Neural progenitor cell (in vitro differentiated cells): ENCODE measurements around the gene PPBP. TPM values are rescaled to one million over a fixed set of nuclear protein-coding genes. Genes with fewer than 3 reads are reported as not detected.

ENCODE experiments used
- DNase-seq: peaks from one replicate; pipeline ENCODE4 v3.0.0-alpha.2; 2016; ENCODE audit warnings: low spot score
- H2AFZ ChIP-seq: fragments of 200-600 bp; sonication (generic); replicated peaks from 2 replicates; pipeline ENCODE4 v1.6.1; 2016; ENCODE audit warnings: antibody characterized with exemption
- H3F3A ChIP-seq: fragments of 200-600 bp; sonication (generic); 2 replicates; pipeline ENCODE4 v1.6.1; 2016; ENCODE audit warnings: antibody characterized with exemption, low read depth
- H3K27ac ChIP-seq: fragments of 200-600 bp; sonication (generic); 2 replicates; pipeline ENCODE4 v1.5.1; 2016; ENCODE audit warnings: mild to moderate bottlenecking
- H3K27me3 ChIP-seq: fragments of 200-600 bp; sonication (generic); 2 replicates; pipeline ENCODE4 v1.6.1; 2016; ENCODE audit warnings: mild to moderate bottlenecking, moderate library complexity
- H3K36me3 ChIP-seq: fragments of 200-600 bp; sonication (generic); 2 replicates; pipeline ENCODE4 v1.5.1; 2016
- H3K4me1 ChIP-seq: fragments of 200-600 bp; sonication (generic); 2 replicates; pipeline ENCODE4 v1.6.1; 2016; ENCODE audit warnings: mixed run types
- H3K4me2 ChIP-seq: fragments of 200-600 bp; sonication (generic); 2 replicates; pipeline ENCODE4 v1.6.1; 2016
- H3K4me3 ChIP-seq: fragments of 200-600 bp; sonication (generic); 2 replicates; pipeline ENCODE4 v1.5.1; 2016
- H3K79me2 ChIP-seq: fragments of 200-600 bp; sonication (generic); 2 replicates; pipeline ENCODE4 v1.6.1; 2016; ENCODE audit warnings: low read depth
- H3K9ac ChIP-seq: fragments of 200-600 bp; sonication (generic); 2 replicates; pipeline ENCODE4 v1.6.1; 2016
- H3K9me3 ChIP-seq: fragments of 200-600 bp; sonication (generic); 2 replicates; pipeline ENCODE4 v1.5.1; 2016; ENCODE audit warnings: low read depth
- H4K20me1 ChIP-seq: fragments of 200-600 bp; sonication (generic); 2 replicates; pipeline ENCODE4 v1.6.1; 2016; ENCODE audit warnings: low read depth
- H3K27ac Mint-ChIP-seq: 3 replicates; pipeline ENCODE4 v1.8.0; 2021; ENCODE audit warnings: mixed read lengths
- H3K27me3 Mint-ChIP-seq: 2 replicates; pipeline ENCODE4 v1.8.0; 2022; ENCODE audit warnings: low read depth, mild to moderate bottlenecking, inconsistent platforms, moderate library complexity, mixed read lengths; ENCODE audit not compliant: insufficient read depth
- H3K36me3 Mint-ChIP-seq: 3 replicates; pipeline ENCODE4 v1.8.0; 2021; ENCODE audit warnings: mixed read lengths
- H3K4me1 Mint-ChIP-seq: 3 replicates; pipeline ENCODE4 v1.8.0; 2021; ENCODE audit warnings: mixed read lengths
- H3K4me3 Mint-ChIP-seq: 3 replicates; pipeline ENCODE4 v1.8.0; 2021; ENCODE audit warnings: mild to moderate bottlenecking, moderate library complexity, mixed read lengths
- H3K9me3 Mint-ChIP-seq: 3 replicates; pipeline ENCODE4 v1.8.0; 2020; ENCODE audit warnings: mixed read lengths
- EZH2 ChIP-seq: fragments of 200-600 bp; sonication (generic); IDR thresholded peaks from 2 replicates; pipeline ENCODE4 v1.6.1; 2017; ENCODE audit warnings: antibody characterized with exemption, mild to moderate bottlenecking, moderate library complexity
- EZH2phosphoT487 ChIP-seq: fragments of 200-600 bp; sonication (generic); IDR thresholded peaks from 2 replicates; pipeline ENCODE4 v1.6.1; 2017; ENCODE audit warnings: antibody characterized with exemption
- total RNA-seq: library from RNA; depleted of rRNA; stranded (reverse); fragments of >200 nt; gene quantifications from 2 replicates; pipeline ENCODE4 v1.2.3, GENCODE V29; 2015; ENCODE audit warnings: low replicate concordance
- TF ChIP-seq, protein P1 (sequence below): fragments of 200-600 bp; sonication (generic); IDR thresholded peaks from 2 replicates; pipeline ENCODE4 v1.5.1; 2017; ENCODE audit warnings: antibody characterized with exemption, mild to moderate bottlenecking

Gene PPBP
- total RNA-seq, 1 donor from 2014 or later, result not detected

DNA sequence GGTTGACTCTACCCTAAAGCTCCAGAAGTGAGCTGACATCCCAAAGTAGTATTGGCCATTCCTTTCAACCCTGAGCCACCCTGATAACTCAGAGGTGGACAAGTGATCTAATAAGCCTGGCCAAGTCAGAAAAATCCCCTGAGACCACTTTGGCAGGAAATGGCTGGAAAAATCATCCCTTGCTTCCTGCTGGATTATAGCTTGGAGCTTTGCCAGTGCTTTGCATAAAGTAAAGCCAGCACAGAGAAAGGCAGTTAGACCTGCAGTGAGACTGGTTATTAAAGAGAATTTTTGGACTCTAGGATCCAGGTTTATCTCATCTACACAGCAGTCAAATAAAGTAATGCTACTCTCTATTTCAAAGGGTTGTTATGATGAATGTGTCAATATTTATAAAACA is 44.1 kb upstream of the PPBP start:
- H3K27ac ChIP-seq, result no peak overlapping the region
- no peaks in the 10 kb centered on the region for H3K4me1 ChIP-seq
- H3K4me3 Mint-ChIP-seq, result no peak overlapping the region
- no peak overlapping the region for H3K4me2 ChIP-seq
- no peaks in the 10 kb centered on the region for H3F3A ChIP-seq
- H3K4me3 ChIP-seq, result no peak overlapping the region
- H3K9ac ChIP-seq, result no peak overlapping the region
- H2AFZ ChIP-seq, result peak overlapping the region; percentile 28
- H3K27ac Mint-ChIP-seq, result no peak overlapping the region
- H4K20me1 ChIP-seq, result no peaks in the 10 kb centered on the region
- TF ChIP-seq, protein P1, sequence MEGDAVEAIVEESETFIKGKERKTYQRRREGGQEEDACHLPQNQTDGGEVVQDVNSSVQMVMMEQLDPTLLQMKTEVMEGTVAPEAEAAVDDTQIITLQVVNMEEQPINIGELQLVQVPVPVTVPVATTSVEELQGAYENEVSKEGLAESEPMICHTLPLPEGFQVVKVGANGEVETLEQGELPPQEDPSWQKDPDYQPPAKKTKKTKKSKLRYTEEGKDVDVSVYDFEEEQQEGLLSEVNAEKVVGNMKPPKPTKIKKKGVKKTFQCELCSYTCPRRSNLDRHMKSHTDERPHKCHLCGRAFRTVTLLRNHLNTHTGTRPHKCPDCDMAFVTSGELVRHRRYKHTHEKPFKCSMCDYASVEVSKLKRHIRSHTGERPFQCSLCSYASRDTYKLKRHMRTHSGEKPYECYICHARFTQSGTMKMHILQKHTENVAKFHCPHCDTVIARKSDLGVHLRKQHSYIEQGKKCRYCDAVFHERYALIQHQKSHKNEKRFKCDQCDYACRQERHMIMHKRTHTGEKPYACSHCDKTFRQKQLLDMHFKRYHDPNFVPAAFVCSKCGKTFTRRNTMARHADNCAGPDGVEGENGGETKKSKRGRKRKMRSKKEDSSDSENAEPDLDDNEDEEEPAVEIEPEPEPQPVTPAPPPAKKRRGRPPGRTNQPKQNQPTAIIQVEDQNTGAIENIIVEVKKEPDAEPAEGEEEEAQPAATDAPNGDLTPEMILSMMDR, result no peak
- TF ChIP-seq EZH2phosphoT487 (no peak), EZH2 (no peak)
- H3K9me3 ChIP-seq, result no peaks in the 10 kb centered on the region
- no peaks in the 10 kb centered on the region for H3K27me3 Mint-ChIP-seq
- H3K9me3 Mint-ChIP-seq, result no peaks in the 10 kb centered on the region
- H3K36me3 Mint-ChIP-seq, result no peaks in the 10 kb centered on the region
- H3K4me1 Mint-ChIP-seq, result peaks cover 4% of the 10 kb centered on the region
- H3K27me3 ChIP-seq, result no peaks in the 10 kb centered on the region
- no peak for DNase-seq
- no peaks in the 10 kb centered on the region for H3K36me3 ChIP-seq
- H3K79me2 ChIP-seq, result no peaks in the 10 kb centered on the region

DNA sequence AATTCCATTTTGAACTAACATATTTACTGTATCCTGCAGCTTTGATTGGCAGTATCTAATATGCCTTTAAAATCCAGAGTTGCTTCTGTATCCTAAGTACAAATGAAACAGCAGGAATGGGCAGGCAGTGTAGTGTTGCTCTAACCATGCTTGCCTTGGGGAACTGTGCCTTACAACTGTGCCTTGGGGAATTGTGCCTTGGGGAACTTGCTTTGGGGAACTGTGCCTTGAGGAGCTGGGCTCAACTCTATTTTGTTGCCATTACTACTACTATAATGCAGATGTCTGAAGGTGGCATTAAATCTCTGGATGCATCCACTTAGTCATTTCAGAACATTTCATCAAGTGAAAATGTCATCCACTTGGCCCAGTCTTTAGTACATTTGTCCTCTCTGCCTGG is 43.6 kb upstream of the PPBP start:
- Histone ChIP-seq H3K4me3 (no peak overlapping the region), H3K9me3 (no peaks in the 10 kb centered on the region), H2AFZ (peak overlapping the region; percentile 28), H3K36me3 (no peaks in the 10 kb centered on the region), H3K27me3 (no peaks in the 10 kb centered on the region), H3K4me2 (no peak overlapping the region), H3K27ac (no peak overlapping the region), H3F3A (no peaks in the 10 kb centered on the region), H3K4me1 (no peaks in the 10 kb centered on the region), H4K20me1 (no peaks in the 10 kb centered on the region), H3K79me2 (no peaks in the 10 kb centered on the region), H3K9ac (no peak overlapping the region)
- H3K27ac Mint-ChIP-seq, result no peak overlapping the region
- no peaks in the 10 kb centered on the region for H3K36me3 Mint-ChIP-seq
- no peaks in the 10 kb centered on the region for H3K9me3 Mint-ChIP-seq
- DNase-seq, result no peak
- TF ChIP-seq, protein P1, result no peak
- TF ChIP-seq EZH2 (no peak), EZH2phosphoT487 (no peak)
- H3K4me3 Mint-ChIP-seq, result no peak overlapping the region
- H3K27me3 Mint-ChIP-seq, result no peaks in the 10 kb centered on the region
- H3K4me1 Mint-ChIP-seq, result no peaks in the 10 kb centered on the region

DNA sequence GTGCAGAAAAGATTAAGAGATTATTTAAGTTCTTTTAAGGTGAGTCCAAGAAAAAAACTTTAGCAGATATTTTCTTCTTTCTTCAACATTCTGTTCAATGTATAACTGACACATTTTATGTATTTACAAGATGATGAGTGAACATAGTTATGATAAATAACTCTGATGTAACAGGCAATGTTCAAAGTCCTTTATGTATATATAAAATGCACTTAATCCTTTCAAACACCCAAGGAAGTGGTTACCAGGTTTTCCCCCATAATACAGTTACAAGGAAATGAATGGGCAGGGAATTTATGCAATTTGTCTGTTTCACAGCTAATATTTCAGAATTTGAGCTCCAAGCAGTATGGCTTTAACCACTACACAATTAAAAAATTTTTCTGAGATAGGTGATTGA is 42.3 kb upstream of the PPBP start:
- H3K9me3 ChIP-seq, result no peaks in the 10 kb centered on the region
- no peaks in the 10 kb centered on the region for H4K20me1 ChIP-seq
- no peak overlapping the region for H2AFZ ChIP-seq
- no peaks in the 10 kb centered on the region for H3F3A ChIP-seq
- H3K4me2 ChIP-seq, result no peak overlapping the region
- H3K79me2 ChIP-seq, result no peaks in the 10 kb centered on the region
- Mint-ChIP-seq H3K4me3 (no peak overlapping the region), H3K4me1 (no peaks in the 10 kb centered on the region), H3K36me3 (no peaks in the 10 kb centered on the region), H3K9me3 (no peaks in the 10 kb centered on the region), H3K27ac (no peak overlapping the region), H3K27me3 (no peaks in the 10 kb centered on the region)
- H3K4me1 ChIP-seq, result no peaks in the 10 kb centered on the region
- no peaks in the 10 kb centered on the region for H3K36me3 ChIP-seq
- H3K9ac ChIP-seq, result no peak overlapping the region
- no peak for DNase-seq
- H3K27me3 ChIP-seq, result no peaks in the 10 kb centered on the region
- TF ChIP-seq EZH2phosphoT487 (no peak), EZH2 (no peak)
- TF ChIP-seq, protein P1, result no peak
- no peak overlapping the region for H3K4me3 ChIP-seq
- H3K27ac ChIP-seq, result no peak overlapping the region

DNA sequence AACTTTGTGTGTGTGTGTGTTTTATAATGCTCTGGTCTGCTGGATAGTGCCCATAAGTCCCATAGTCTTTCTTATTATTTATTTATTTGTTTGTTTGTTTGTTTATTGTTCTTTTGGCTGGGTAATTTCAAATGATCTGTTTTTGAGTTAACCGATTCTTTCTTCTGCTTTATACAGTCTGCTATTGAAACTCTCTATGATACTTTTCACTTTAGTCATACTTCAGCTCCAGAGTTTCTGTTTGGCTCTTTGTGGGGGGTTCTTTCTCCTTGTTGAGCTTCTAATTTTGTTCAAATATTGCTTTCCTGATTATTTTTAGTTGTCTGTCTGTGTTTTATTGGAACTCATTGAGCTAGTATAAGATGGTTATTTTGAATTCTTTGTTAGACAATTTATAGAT is 40.5 kb upstream of the PPBP start:
- Histone ChIP-seq H3K4me3 (no peak overlapping the region), H4K20me1 (no peaks in the 10 kb centered on the region), H3K9ac (no peak overlapping the region), H2AFZ (peak overlapping the region; percentile 1), H3K27ac (no peak overlapping the region), H3K9me3 (no peaks in the 10 kb centered on the region), H3K36me3 (no peaks in the 10 kb centered on the region), H3K27me3 (no peaks in the 10 kb centered on the region), H3F3A (no peaks in the 10 kb centered on the region), H3K4me2 (no peak overlapping the region), H3K4me1 (no peaks in the 10 kb centered on the region), H3K79me2 (no peaks in the 10 kb centered on the region)
- Mint-ChIP-seq H3K36me3 (no peaks in the 10 kb centered on the region), H3K4me3 (no peak overlapping the region), H3K27ac (no peak overlapping the region), H3K4me1 (no peaks in the 10 kb centered on the region), H3K27me3 (no peaks in the 10 kb centered on the region), H3K9me3 (no peaks in the 10 kb centered on the region)
- TF ChIP-seq EZH2phosphoT487 (no peak), EZH2 (no peak)
- TF ChIP-seq, protein P1, result no peak
- DNase-seq, result no peak
